GM12878 (cell line): ENCODE measurements around the gene SUPT4H1. TPM values are rescaled to one million over a fixed set of nuclear protein-coding genes. Genes with fewer than 3 reads are reported as not detected.

Source experiments
- BHLHE40 ChIP-seq, 2 experiments: fragments of 450-650 bp in 1 of 2; IDR thresholded peaks; 2 replicates each; pipeline ENCODE4 v1.6.1; 2011 to 2017; ENCODE audit warnings: low read depth in 2 of 2, borderline replicate concordance in 1 of 2, improper control_type of control experiment in 1 of 2, low read length in 1 of 2, mild to moderate bottlenecking in 1 of 2
- CHD1 ChIP-seq: IDR thresholded peaks from 2 replicates; pipeline ENCODE4 v1.6.1; 2012; ENCODE audit warnings: low read depth, low read length, improper control_type of control experiment
- MTA2 ChIP-seq: fragments of 450-650 bp; IDR thresholded peaks from 2 replicates; pipeline ENCODE4 v1.6.1; 2016; ENCODE audit warnings: low read depth, mild to moderate bottlenecking, moderate library complexity
- MXI1 ChIP-seq: fragments of 150-350 bp; IDR thresholded peaks from 2 replicates; pipeline ENCODE4 v1.6.1; 2011; ENCODE audit warnings: low read depth, mild to moderate bottlenecking, inconsistent platforms, low read length, improper control_type of control experiment
- NFYA ChIP-seq: IDR thresholded peaks from 2 replicates; pipeline ENCODE4 v1.6.1; 2011; ENCODE audit warnings: low read depth, mild to moderate bottlenecking, low read length, improper control_type of control experiment, borderline replicate concordance
- PRDM15 ChIP-seq: fragments of 450-650 bp; formaldehyde crosslinking; IDR thresholded peaks from 2 replicates; pipeline ENCODE4 v1.4.0; 2020; ENCODE audit warnings: mild to moderate bottlenecking, moderate library complexity
- RAD21 ChIP-seq: IDR thresholded peaks from 2 replicates; pipeline ENCODE4 v1.6.1; 2011; ENCODE audit warnings: mild to moderate bottlenecking, low read depth, low read length, moderate library complexity; ENCODE audit not compliant: insufficient read depth
- RELA ChIP-seq: fragments of 450-650 bp; IDR thresholded peaks from 2 replicates; pipeline ENCODE4 v1.8.0; 2014; ENCODE audit warnings: borderline replicate concordance; ENCODE audit not compliant: partially characterized antibody
- SMARCA5 ChIP-seq: fragments of 450-650 bp; IDR thresholded peaks from 2 replicates; pipeline ENCODE4 v1.6.1; 2017; ENCODE audit warnings: mild to moderate bottlenecking
- STAT1 ChIP-seq: fragments of 450-650 bp; conservative IDR thresholded peaks from 2 replicates; pipeline ENCODE4 v1.6.1; 2014; ENCODE audit warnings: antibody characterized with exemption, mild to moderate bottlenecking
- STAT3 ChIP-seq: IDR thresholded peaks from 2 replicates; pipeline ENCODE4 v1.6.1; 2011; ENCODE audit warnings: low read depth, low read length, improper control_type of control experiment
- SUZ12 ChIP-seq: fragments of 200-600 bp; sonication (generic); IDR thresholded peaks from one replicate; pipeline ENCODE4 v1.6.1; 2018; ENCODE audit warnings: antibody characterized with exemption, mild to moderate bottlenecking; ENCODE audit not compliant: unreplicated experiment
- ZBTB11 ChIP-seq: fragments of 450-650 bp; formaldehyde crosslinking; IDR thresholded peaks from 2 replicates; pipeline ENCODE4 v1.5.0; 2022; ENCODE audit warnings: mild to moderate bottlenecking, missing genetic modification characterization
- polyA plus RNA-seq, 11 experiments: library from polyadenylated mRNA; depleted of rRNA in 4 of 11; unstranded in 6 of 11; stranded (reverse) in 5 of 11; fragments of >200 nt; fragmentation: Nextera tagmentation in 4 of 11; fragmentation: Illumina TruSeq in 1 of 11; extraction: Ambion mirVana in 4 of 11; extraction: Trizol in 1 of 11; gene quantifications; 1 replicate in 1 of 11; 2 replicates in 10 of 11; pipeline versions ENCODE4 v1.2.1 to v1.2.3, GENCODE V29; 2011 to 2016; ENCODE audit warnings: inconsistent platforms in 2 of 11, missing spikeins in 2 of 11, low read depth in 1 of 11
- total RNA-seq, 4 experiments: library from RNA; depleted of rRNA in 3 of 4; stranded (reverse); fragments of >200 nt in 3 of 4; fragmentation: Illumina TruSeq in 1 of 4; extraction: Trizol in 1 of 4; gene quantifications; 2 replicates each; pipeline versions ENCODE4 v1.2.1 to v1.2.3, GENCODE V29; 2013 to 2021

Gene SUPT4H1
- total and polyA plus RNA-seq, 10 of the 15 experiments (the other 5 are each of a cell fraction or from before 2014, with no cell fraction given), result 83.8 to 293 (median 128) TPM

GRCh38 chr17:58330997-58331814 is 20.8 kb downstream of the SUPT4H1 start (continued):
- peak; percentile 52 for TF ChIP-seq ZBTB11 (CRISPR knock-in tag)
- TF ChIP-seq BHLHE40 (IDR thresholded peaks at IDR 0.05; ENCODE audit: borderline replicate concordance in 1 of 2, low read depth in 2 of 2, low read length in 1 of 2), result peak in 1 of 2 experiments; percentile 16; a peak in 1 of 4 replicates
- TF ChIP-seq RAD21, result 0 out of 2 replicates have a peak, but pooled peaks have one; percentile 2
- no peak; the same call in 1 of the 2 replicates for TF ChIP-seq SMARCA5
- no peak for TF ChIP-seq STAT1
- no peak for TF ChIP-seq CHD1
- no peak for TF ChIP-seq SUZ12
- TF ChIP-seq RELA, result no peak
- TF ChIP-seq NFYA, result no peak
- peak; percentile 62; the same call in 1 of the 2 replicates for TF ChIP-seq MXI1
- peak; percentile 78 for TF ChIP-seq PRDM15 (CRISPR knock-in tag)
- TF ChIP-seq MTA2, result peak; percentile 13; the same call in 1 of the 2 replicates
- no peak for TF ChIP-seq STAT3
- TF ChIP-seq, all 136 proteins: peak for 35
